K562 (cell line): ENCODE data around the gene CLEC12A. TPM values are rescaled to one million over a fixed set of nuclear protein-coding genes. Genes with fewer than 3 reads are reported as not detected.
"Not testable (repeated sequence)": the region's sequence is repeated elsewhere in the genome, so short reads cannot be mapped to it uniquely, and the experiment has no call there.

ENCODE experiments used
- ATAC-seq: fragments of 200-7000 bp; cut with Tn5 transposase; 3 replicates; pipeline ENCODE4 v1.9.1; 2020; ENCODE audit warnings: moderate library complexity
- BruUV-seq: library from RNA; stranded (reverse); fragments of 400-500 nt; replicated peaks from 2 replicates; lab custom pipeline; 2021; lab: Mats Ljungman, UMichigan
- CTCF ChIA-PET: fragments of 300-600 bp; formaldehyde crosslinking; extraction: SDS; loops from one replicate; lab custom pipeline; 2021; ENCODE audit warnings: low intra/inter-chr PET ratio; lab: Yijun Ruan, JAX
- POLR2A ChIA-PET: fragments of 300-600, 350-650 bp; sonication (Branson Sonifier 250); formaldehyde crosslinking; extraction: SDS; loops from one replicate; lab custom pipeline; 2021; ENCODE audit warnings: antibody characterized with exemption, inconsistent platforms; lab: Yijun Ruan, JAX
- DNase-seq, 4 experiments: peaks; one replicate each; pipeline versions ENCODE4 v3.0.0 to v3.0.0-alpha.2; 2011 to 2018; ENCODE audit warnings: low spot score in 3 of 4, mixed read lengths in 3 of 4; ENCODE audit errors: extremely low read depth in 1 of 4
- FAIRE-seq: peaks from 2 replicates; lab custom pipeline; 2011; peaks lifted over from hg19 to GRCh38; lab: Jason Lieb, UNC
- H2AFZ ChIP-seq: 2 replicates; pipeline ENCODE4 v1.6.0; 2011; ENCODE audit warnings: low read depth, low read length, control low read depth, inconsistent platforms
- H3K27ac ChIP-seq: fragments of 200-600 bp; 3 replicates; pipeline ENCODE4 v1.8.0; 2011; ENCODE audit warnings: low read depth, mild to moderate bottlenecking, control low read depth, inconsistent platforms, low read length, moderate library complexity, mixed read lengths; ENCODE audit errors: extremely low read depth
- H3K27me3 ChIP-seq, 2 experiments: fragments of 300-600 bp in 1 of 2; 2 replicates in 1 of 2; 3 replicates in 1 of 2; pipeline versions ENCODE4 v1.6.0 to v1.8.0; 2011; ENCODE audit warnings: inconsistent platforms in 2 of 2, low read length in 2 of 2, mild to moderate bottlenecking in 1 of 2, mixed read lengths in 1 of 2, moderate library complexity in 1 of 2; ENCODE audit not compliant: control insufficient read depth in 2 of 2, insufficient read depth in 2 of 2
- H3K36me3 ChIP-seq: fragments of 300-600 bp; 3 replicates; pipeline ENCODE4 v1.8.0; 2011; ENCODE audit warnings: mild to moderate bottlenecking, low read length, inconsistent platforms; ENCODE audit not compliant: control insufficient read depth, insufficient read depth
- H3K4me1 ChIP-seq, 2 experiments: fragments of 200-600 bp in 1 of 2; replicated peaks in 1 of 2; 2 replicates in 1 of 2; 3 replicates in 1 of 2; pipeline versions ENCODE4 v1.5.1 to v1.8.0; 2011; ENCODE audit warnings: inconsistent platforms in 2 of 2, low read length in 2 of 2, mild to moderate bottlenecking in 1 of 2, mixed read lengths in 1 of 2, moderate library complexity in 1 of 2; ENCODE audit not compliant: control insufficient read depth in 2 of 2, insufficient read depth in 2 of 2
- H3K4me2 ChIP-seq: 2 replicates; pipeline ENCODE4 v1.6.1; 2011; ENCODE audit warnings: low read length, control low read depth, inconsistent platforms, mixed read lengths; ENCODE audit not compliant: insufficient read depth
- H3K4me3 ChIP-seq: fragments of 200-600 bp; sonication (generic), shearing (Covaris generic); 2 replicates; pipeline ENCODE4 v1.5.1; 2016; ENCODE audit warnings: control low read depth, inconsistent platforms
- H3K79me2 ChIP-seq: fragments of 200-600 bp; 3 replicates; pipeline ENCODE4 v1.8.0; 2011; ENCODE audit warnings: low read length, inconsistent platforms; ENCODE audit not compliant: control insufficient read depth, insufficient read depth
- H3K9ac ChIP-seq, 2 experiments: 2 replicates each; pipeline versions ENCODE4 v1.6.0 to v1.6.1; 2011; ENCODE audit warnings: low read depth in 2 of 2, low read length in 2 of 2, control low read depth in 1 of 2, inconsistent platforms in 1 of 2, mild to moderate bottlenecking in 1 of 2, mixed read lengths in 1 of 2; ENCODE audit not compliant: insufficient read depth in 1 of 2
- H3K9me1 ChIP-seq: one replicate; pipeline ENCODE4 v1.6.0; 2011; ENCODE audit warnings: inconsistent platforms, mild to moderate bottlenecking, low read length, moderate library complexity; ENCODE audit not compliant: control insufficient read depth, insufficient read depth
- H3K9me3 ChIP-seq: replicated peaks from 2 replicates; pipeline ENCODE4 v1.5.1; 2011; ENCODE audit warnings: low read depth, low read length, inconsistent platforms; ENCODE audit not compliant: control insufficient read depth, insufficient read depth
- H4K20me1 ChIP-seq: replicated peaks from 2 replicates; pipeline ENCODE4 v1.6.1; 2011; ENCODE audit warnings: low read length, inconsistent platforms, mixed read lengths; ENCODE audit not compliant: control insufficient read depth, insufficient read depth
- ELF1 ChIP-seq: fragments of 200-800 bp; sonication (Bioruptor generic); IDR thresholded peaks from 2 replicates; pipeline ENCODE4 v1.6.1; 2016; ENCODE audit warnings: missing genetic modification characterization, missing compliant biosample characterization
- ILF3 ChIP-seq: fragments of 450-650 bp; IDR thresholded peaks from 2 replicates; pipeline ENCODE4 v1.6.1; 2018; ENCODE audit warnings: antibody characterized with exemption, mild to moderate bottlenecking, moderate library complexity, borderline replicate concordance
- JUND ChIP-seq, 2 experiments: IDR thresholded peaks; 2 replicates in 1 of 2; 3 replicates in 1 of 2; pipeline ENCODE4 v1.6.1; 2011; ENCODE audit warnings: borderline replicate concordance in 2 of 2, low read depth in 2 of 2, low read length in 2 of 2, improper control_type of control experiment in 1 of 2, missing biosample characterization in 1 of 2, missing genetic modification characterization in 1 of 2, missing genetic modification reagents in 1 of 2
- NELFE ChIP-seq: IDR thresholded peaks from 2 replicates; pipeline ENCODE4 v1.6.1; 2011; ENCODE audit warnings: mild to moderate bottlenecking; ENCODE audit not compliant: insufficient read depth, insufficient read length
- ZNF184 ChIP-seq: sonication (generic); formaldehyde crosslinking; IDR thresholded peaks from 2 replicates; pipeline ENCODE4 v1.5.0; 2020; ENCODE audit warnings: missing genetic modification reagents
- ZNF274 ChIP-seq: IDR thresholded peaks from 2 replicates; pipeline ENCODE4 v1.6.1; 2011; ENCODE audit warnings: low read depth, mild to moderate bottlenecking, low read length, moderate library complexity, borderline replicate concordance
- WGBS: fragments of 100-300 bp; shearing (Covaris generic); methylation state at CpG from one replicate; pipeline ENCODE4 v1.1.6; 2016; ENCODE audit warnings: low coverage, mixed read lengths; ENCODE audit not compliant: insufficient coverage; ENCODE audit errors: missing lambda C conversion rate; 5-methylcytosine and 5-hydroxymethylcytosine counted together
- in situ Hi-C: fragments of 300-500 bp; cut with MboI; formaldehyde crosslinking; loops from 4 replicates; pipeline ENCODE4 v1.15.0; 2018; ENCODE audit warnings: inconsistent platforms, mixed read lengths
- intact Hi-C: fragments of 100-400 bp; cut with micrococcal nuclease; formaldehyde crosslinking; loops from 2 replicates; pipeline ENCODE4 v1.14.2; 2022
- polyA plus RNA-seq, 8 experiments: library from polyadenylated mRNA; depleted of rRNA in 4 of 8; stranded (reverse) in 5 of 8; unstranded in 3 of 8; fragments of >200 nt; fragmentation: Nextera tagmentation in 2 of 8; fragmentation: Illumina TruSeq in 1 of 8; extraction: Ambion mirVana in 2 of 8; extraction: Trizol in 1 of 8; gene quantifications; 2 replicates each; pipeline versions ENCODE4 v1.2.1 to v1.2.3, GENCODE V29; 2011 to 2014; ENCODE audit warnings: inconsistent platforms in 1 of 8, missing spikeins in 1 of 8
- total RNA-seq, 7 experiments: library from RNA; depleted of rRNA in 6 of 7; stranded (reverse); fragments of >200 nt in 6 of 7; fragmentation: Illumina TruSeq in 2 of 7; extraction: Trizol in 2 of 7; gene quantifications; 2 replicates each; pipeline versions ENCODE4 v1.2.1 to v1.2.3, GENCODE V29; 2011 to 2021; ENCODE audit warnings: low replicate concordance in 1 of 7
- TF ChIP-seq, protein P1 (sequence below): fragments of 450-650 bp; IDR thresholded peaks from 2 replicates; pipeline ENCODE4 v1.6.1; 2016; ENCODE audit warnings: low read depth

CLEC12A gene
- total and polyA plus RNA-seq, 9 of the 15 experiments (the other 6 are each of a cell fraction or from before 2014, with no cell fraction given): not detected

DNA sequence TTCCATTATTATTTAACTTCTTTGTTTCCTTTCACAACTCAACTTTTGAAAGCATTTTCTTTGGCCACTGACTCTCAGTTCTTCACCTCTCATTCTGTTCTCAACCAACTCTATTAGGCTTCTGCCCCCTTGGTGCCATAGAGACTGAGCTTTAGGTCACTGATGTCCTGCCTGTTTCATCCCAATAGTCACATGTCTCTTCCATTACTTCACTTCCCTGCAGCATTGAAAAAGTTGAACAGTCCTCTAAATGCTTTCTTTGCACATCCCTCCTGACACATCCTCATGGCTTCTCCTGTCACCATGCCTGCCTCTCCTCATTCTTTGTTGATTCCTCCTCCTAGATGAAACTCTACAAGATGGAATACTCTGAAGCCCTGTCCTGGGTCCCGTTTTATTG is 2.7 kb downstream of the CLEC12A start:
- intact Hi-C loops (no loop called here), in situ Hi-C loops (no loop called here)
- Histone ChIP-seq H3K4me3 (no peak overlapping the region), H3K79me2 (no peaks in the 10 kb centered on the region), H3K36me3 (no peaks in the 10 kb centered on the region), H3K27ac (no peak overlapping the region), H3K9ac (no peak overlapping the region), H3K27me3 (no peaks in the 10 kb centered on the region), H3K9me3 (no peaks in the 10 kb centered on the region), H3K9me1 (no peaks in the 10 kb centered on the region), H3K4me2 (no peak overlapping the region), H2AFZ (no peak overlapping the region), H3K4me1 (no peaks in the 10 kb centered on the region), H4K20me1 (no peaks in the 10 kb centered on the region)
- BruUV-seq: no TSS peak
- FAIRE-seq (no peak), DNase-seq (no peak), ATAC-seq (no peak)
- 0% methylated on average over 1 of the region's 1 CpG for WGBS
- ChIA-PET POLR2A (no interaction called here), CTCF (no interaction called here)
- TF ChIP-seq NELFE: no peak
- TF ChIP-seq ILF3: no peak
- TF ChIP-seq, protein P1, sequence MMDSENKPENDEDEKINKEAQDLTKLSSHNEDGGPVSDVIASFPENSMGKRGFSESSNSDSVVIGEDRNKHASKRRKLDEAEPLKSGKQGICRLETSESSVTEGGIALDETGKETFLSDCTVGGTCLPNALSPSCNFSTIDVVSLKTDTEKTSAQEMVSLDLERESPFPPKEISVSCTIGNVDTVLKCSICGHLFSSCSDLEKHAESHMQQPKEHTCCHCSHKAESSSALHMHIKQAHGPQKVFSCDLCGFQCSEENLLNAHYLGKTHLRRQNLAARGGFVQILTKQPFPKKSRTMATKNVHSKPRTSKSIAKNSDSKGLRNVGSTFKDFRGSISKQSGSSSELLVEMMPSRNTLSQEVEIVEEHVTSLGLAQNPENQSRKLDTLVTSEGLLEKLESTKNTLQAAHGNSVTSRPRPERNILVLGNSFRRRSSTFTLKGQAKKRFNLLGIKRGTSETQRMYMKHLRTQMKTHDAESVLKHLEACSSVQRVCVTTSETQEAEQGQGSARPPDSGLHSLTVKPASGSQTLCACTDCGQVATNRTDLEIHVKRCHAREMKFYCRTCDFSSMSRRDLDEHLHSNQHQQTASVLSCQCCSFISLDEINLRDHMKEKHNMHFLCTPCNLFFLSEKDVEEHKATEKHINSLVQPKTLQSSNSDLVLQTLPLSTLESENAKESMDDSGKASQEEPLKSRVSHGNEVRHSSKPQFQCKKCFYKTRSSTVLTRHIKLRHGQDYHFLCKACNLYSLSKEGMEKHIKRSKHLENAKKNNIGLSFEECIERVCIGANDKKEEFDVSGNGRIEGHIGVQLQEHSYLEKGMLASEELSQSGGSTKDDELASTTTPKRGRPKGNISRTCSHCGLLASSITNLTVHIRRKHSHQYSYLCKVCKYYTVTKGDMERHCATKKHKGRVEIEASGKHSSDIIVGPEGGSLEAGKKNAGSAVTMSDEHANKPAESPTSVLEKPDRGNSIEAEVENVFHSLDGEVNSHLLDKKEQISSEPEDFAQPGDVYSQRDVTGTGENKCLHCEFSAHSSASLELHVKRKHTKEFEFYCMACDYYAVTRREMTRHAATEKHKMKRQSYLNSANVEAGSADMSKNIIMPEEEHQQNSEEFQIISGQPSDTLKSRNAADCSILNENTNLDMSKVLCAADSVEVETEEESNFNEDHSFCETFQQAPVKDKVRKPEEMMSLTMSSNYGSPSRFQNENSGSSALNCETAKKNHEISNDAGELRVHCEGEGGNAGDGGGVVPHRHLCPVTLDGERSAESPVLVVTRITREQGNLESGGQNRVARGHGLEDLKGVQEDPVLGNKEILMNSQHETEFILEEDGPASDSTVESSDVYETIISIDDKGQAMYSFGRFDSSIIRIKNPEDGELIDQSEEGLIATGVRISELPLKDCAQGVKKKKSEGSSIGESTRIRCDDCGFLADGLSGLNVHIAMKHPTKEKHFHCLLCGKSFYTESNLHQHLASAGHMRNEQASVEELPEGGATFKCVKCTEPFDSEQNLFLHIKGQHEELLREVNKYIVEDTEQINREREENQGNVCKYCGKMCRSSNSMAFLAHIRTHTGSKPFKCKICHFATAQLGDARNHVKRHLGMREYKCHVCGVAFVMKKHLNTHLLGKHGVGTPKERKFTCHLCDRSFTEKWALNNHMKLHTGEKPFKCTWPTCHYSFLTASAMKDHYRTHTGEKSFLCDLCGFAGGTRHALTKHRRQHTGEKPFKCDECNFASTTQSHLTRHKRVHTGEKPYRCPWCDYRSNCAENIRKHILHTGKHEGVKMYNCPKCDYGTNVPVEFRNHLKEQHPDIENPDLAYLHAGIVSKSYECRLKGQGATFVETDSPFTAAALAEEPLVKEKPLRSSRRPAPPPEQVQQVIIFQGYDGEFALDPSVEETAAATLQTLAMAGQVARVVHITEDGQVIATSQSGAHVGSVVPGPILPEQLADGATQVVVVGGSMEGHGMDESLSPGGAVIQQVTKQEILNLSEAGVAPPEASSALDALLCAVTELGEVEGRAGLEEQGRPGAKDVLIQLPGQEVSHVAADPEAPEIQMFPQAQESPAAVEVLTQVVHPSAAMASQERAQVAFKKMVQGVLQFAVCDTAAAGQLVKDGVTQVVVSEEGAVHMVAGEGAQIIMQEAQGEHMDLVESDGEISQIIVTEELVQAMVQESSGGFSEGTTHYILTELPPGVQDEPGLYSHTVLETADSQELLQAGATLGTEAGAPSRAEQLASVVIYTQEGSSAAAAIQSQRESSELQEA: no peak
- no peak for TF ChIP-seq ZNF274
- no peak for TF ChIP-seq ZNF184
- TF ChIP-seq JUND (IDR thresholded peaks at IDR 0.05; ENCODE audit: borderline replicate concordance, low read depth, low read length): no peak
- TF ChIP-seq JUND (tag; IDR thresholded peaks at IDR 0.05; ENCODE audit: borderline replicate concordance, low read depth, low read length): no peak
- no peak for TF ChIP-seq ELF1 (tag)

DNA sequence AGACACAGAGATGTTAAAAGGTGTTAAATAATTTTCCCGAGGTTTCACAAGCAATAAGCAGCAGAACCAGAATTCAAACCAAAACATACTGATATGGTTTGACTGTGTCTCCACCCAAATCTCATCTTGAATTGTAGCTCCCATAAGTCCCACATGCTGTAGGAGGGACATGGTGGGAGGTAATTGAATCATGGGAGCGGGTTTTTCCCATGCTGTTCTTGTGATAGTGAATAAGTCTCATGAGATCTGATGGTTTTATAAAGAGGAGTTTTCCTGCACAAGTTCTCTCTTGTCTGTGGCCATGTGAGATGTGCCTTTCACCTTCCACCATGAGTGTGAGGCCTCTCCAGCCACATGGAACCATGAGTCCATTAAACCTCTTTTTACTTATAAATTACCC is 3.5 kb downstream of the CLEC12A start:
- POLR2A ChIA-PET, H4K20me1 ChIP-seq, CTCF ChIA-PET: not testable (repeated sequence)

More for the DNA sequence above, 3.5 kb downstream of the CLEC12A start:
- H3K27ac ChIP-seq, ATAC-seq, H3K4me2 ChIP-seq, H3K27me3 ChIP-seq, H3K9me3 ChIP-seq, DNase-seq, in situ Hi-C loops, H2AFZ ChIP-seq, H3K79me2 ChIP-seq, H3K36me3 ChIP-seq, H3K4me1 ChIP-seq, H3K4me3 ChIP-seq, H3K9me1 ChIP-seq, intact Hi-C loops, FAIRE-seq, H3K9ac ChIP-seq, BruUV-seq: not testable (repeated sequence)
- WGBS: 0% methylated on average over 2 of the region's 2 CpGs
